HL-60 (cell line): Measurements from ENCODE around the gene ALG3.

ENCODE experiments used
- POLR2AphosphoS5 ChIP-seq: IDR thresholded peaks from 2 replicates; pipeline ENCODE4 v1.6.1; 2012; ENCODE audit warnings: low read depth
- REST ChIP-seq: IDR thresholded peaks from 2 replicates; pipeline ENCODE4 v1.6.1; 2012; ENCODE audit warnings: low read depth; ENCODE audit not compliant: insufficient replicate concordance
- SPI1 ChIP-seq: IDR thresholded peaks from 2 replicates; pipeline ENCODE4 v1.6.1; 2012; ENCODE audit warnings: low read depth, mild to moderate bottlenecking, borderline replicate concordance
- TF ChIP-seq, protein P1 (sequence below): IDR thresholded peaks from one replicate; pipeline ENCODE4 v1.5.1; 2011; ENCODE audit warnings: low read length, control low read depth, inconsistent platforms; ENCODE audit not compliant: insufficient read depth

DNA sequence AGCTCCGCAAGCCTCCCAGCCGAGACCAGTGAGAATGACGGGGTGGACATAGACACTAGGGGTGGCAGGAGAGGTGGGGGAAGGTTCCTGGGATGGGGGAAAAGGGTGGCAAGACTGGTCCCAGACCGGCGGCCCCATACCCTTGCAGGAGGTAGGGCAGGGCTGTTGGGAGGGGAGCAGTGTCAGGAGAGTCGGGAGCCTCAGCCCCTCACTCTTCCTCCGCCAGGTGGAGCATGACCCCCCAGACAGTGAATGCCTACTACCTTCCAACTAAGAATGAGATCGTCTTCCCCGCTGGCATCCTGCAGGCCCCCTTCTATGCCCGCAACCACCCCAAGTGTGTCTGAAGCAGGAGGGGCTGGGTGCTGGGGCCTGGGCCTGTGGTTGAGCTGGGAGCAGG, 41.6 kb upstream of the ALG3 start:
- TF ChIP-seq, protein P1, sequence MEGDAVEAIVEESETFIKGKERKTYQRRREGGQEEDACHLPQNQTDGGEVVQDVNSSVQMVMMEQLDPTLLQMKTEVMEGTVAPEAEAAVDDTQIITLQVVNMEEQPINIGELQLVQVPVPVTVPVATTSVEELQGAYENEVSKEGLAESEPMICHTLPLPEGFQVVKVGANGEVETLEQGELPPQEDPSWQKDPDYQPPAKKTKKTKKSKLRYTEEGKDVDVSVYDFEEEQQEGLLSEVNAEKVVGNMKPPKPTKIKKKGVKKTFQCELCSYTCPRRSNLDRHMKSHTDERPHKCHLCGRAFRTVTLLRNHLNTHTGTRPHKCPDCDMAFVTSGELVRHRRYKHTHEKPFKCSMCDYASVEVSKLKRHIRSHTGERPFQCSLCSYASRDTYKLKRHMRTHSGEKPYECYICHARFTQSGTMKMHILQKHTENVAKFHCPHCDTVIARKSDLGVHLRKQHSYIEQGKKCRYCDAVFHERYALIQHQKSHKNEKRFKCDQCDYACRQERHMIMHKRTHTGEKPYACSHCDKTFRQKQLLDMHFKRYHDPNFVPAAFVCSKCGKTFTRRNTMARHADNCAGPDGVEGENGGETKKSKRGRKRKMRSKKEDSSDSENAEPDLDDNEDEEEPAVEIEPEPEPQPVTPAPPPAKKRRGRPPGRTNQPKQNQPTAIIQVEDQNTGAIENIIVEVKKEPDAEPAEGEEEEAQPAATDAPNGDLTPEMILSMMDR, result no peak
- TF ChIP-seq POLR2AphosphoS5, result no peak
- no peak for TF ChIP-seq REST
- TF ChIP-seq SPI1, result no peak
